Neutrophil (primary cell): ENCODE results near the gene MERTK.
"Not testable (repeated sequence)": the region's sequence is repeated elsewhere in the genome, so short reads cannot be mapped to it uniquely, and the experiment has no call there.

Experiments used
- H3K27ac ChIP-seq: fragments of 200-600 bp; sonication (generic); 2 replicates; pipeline ENCODE4 v1.5.1; 2016; ENCODE audit warnings: mild to moderate bottlenecking, moderate library complexity
- H3K27me3 ChIP-seq: fragments of 200-600 bp; sonication (generic); 2 replicates; pipeline ENCODE4 v1.6.0; 2016; ENCODE audit warnings: mild to moderate bottlenecking
- H3K36me3 ChIP-seq: fragments of 200-600 bp; sonication (generic); 2 replicates; pipeline ENCODE4 v1.5.1; 2017
- H3K4me1 ChIP-seq, 2 experiments: fragments of 200-600 bp in 1 of 2; sonication (generic) in 1 of 2; 1 replicate in 1 of 2; 2 replicates in 1 of 2; pipeline versions ENCODE4 v1.5.1 to v1.6.1; 2013 to 2016; ENCODE audit warnings: low read depth in 1 of 2, low read length in 1 of 2, mild to moderate bottlenecking in 1 of 2, moderate library complexity in 1 of 2; ENCODE audit not compliant: control insufficient read depth in 1 of 2, insufficient read depth in 1 of 2
- H3K4me3 ChIP-seq, 2 experiments: fragments of 200-600 bp in 1 of 2; sonication (generic) in 1 of 2; 1 replicate in 1 of 2; 2 replicates in 1 of 2; pipeline ENCODE4 v1.5.1; 2013 to 2016; ENCODE audit warnings: low read depth in 1 of 2, low read length in 1 of 2, mild to moderate bottlenecking in 1 of 2, moderate library complexity in 1 of 2
- H3K9me3 ChIP-seq: fragments of 200-600 bp; sonication (generic); 2 replicates; pipeline ENCODE4 v1.5.1; 2016
- CTCF ChIP-seq: fragments of 200-600 bp; sonication (generic); IDR thresholded peaks from 2 replicates; pipeline ENCODE4 v1.5.1; 2016; ENCODE audit warnings: antibody characterized with exemption

MERTK gene

GRCh38 chr2:111952871-111953452, 54.6 kb downstream of the MERTK start:
- H3K9me3 ChIP-seq = no peaks in the 10 kb centered on the region
- H3K27me3 ChIP-seq = no peaks in the 10 kb centered on the region
- no peak for TF ChIP-seq CTCF
- no peak overlapping the region for H3K4me3 ChIP-seq
- no peak overlapping the region for H3K27ac ChIP-seq
- H3K4me1 ChIP-seq = peaks cover 14 to 21% of the 10 kb centered on the region in 2 experiments
- H3K36me3 ChIP-seq = no peaks in the 10 kb centered on the region

GRCh38 chr2:111954602-111955332, 56.4 kb downstream of the MERTK start:
- Histone ChIP-seq H3K9me3 (no peaks in the 10 kb centered on the region), H3K4me3 (no peak overlapping the region), H3K27ac (peak overlapping the region; percentile 32), H3K4me1 (peaks cover 14 to 21% of the 10 kb centered on the region in 2 experiments), H3K36me3 (no peaks in the 10 kb centered on the region), H3K27me3 (no peaks in the 10 kb centered on the region)
- TF ChIP-seq CTCF = no peak

GRCh38 chr2:111957872-111958354, 59.5 kb downstream of the MERTK start:
- no peak overlapping the region for H3K27ac ChIP-seq
- H3K4me1 ChIP-seq = peaks cover 14 to 21% of the 10 kb centered on the region in 2 experiments
- no peaks in the 10 kb centered on the region for H3K9me3 ChIP-seq
- H3K27me3 ChIP-seq = no peaks in the 10 kb centered on the region
- H3K36me3 ChIP-seq = no peaks in the 10 kb centered on the region
- TF ChIP-seq CTCF = no peak
- no peak overlapping the region for H3K4me3 ChIP-seq

GRCh38 chr2:111958901-111959300, 60.5 kb downstream of the MERTK start:
- Histone ChIP-seq H3K36me3 (no peaks in the 10 kb centered on the region), H3K4me3 (no peak overlapping the region), H3K27me3 (no peaks in the 10 kb centered on the region), H3K27ac (no peak overlapping the region), H3K9me3 (no peaks in the 10 kb centered on the region), H3K4me1 (peaks cover 14 to 21% of the 10 kb centered on the region in 2 experiments)
- TF ChIP-seq CTCF = no peak

GRCh38 chr2:111961663-111962062, 63.3 kb downstream of the MERTK start:
- Histone ChIP-seq H3K4me1 (no peaks in the 10 kb centered on the region), H3K27me3 (no peaks in the 10 kb centered on the region), H3K9me3 (no peaks in the 10 kb centered on the region), H3K36me3 (no peaks in the 10 kb centered on the region), H3K27ac (no peak overlapping the region), H3K4me3 (no peak overlapping the region)
- TF ChIP-seq CTCF = no peak

- H3K27me3 ChIP-seq, H3K4me1 ChIP-seq, H3K9me3 ChIP-seq, H3K27ac ChIP-seq, H3K4me3 ChIP-seq, H3K36me3 ChIP-seq: not testable (repeated sequence)
Observed at GRCh38 chr2:111963086-111963485, 64.7 kb downstream of the MERTK start.

GRCh38 chr2:111963508-111963907, 65.1 kb downstream of the MERTK start:
- H3K9me3 ChIP-seq, H3K4me1 ChIP-seq, H3K36me3 ChIP-seq, H3K4me3 ChIP-seq, H3K27me3 ChIP-seq, H3K27ac ChIP-seq: not testable (repeated sequence)
